GM19193 (cell line): ENCODE data around the gene JAK3.

Source experiments
- POLR2A ChIP-seq: IDR thresholded peaks from 4 replicates; pipeline ENCODE4 v1.6.1; 2011; ENCODE audit not compliant: insufficient read depth, insufficient read length; ENCODE audit errors: extremely low read depth

The JAK3 gene

GRCh38 chr19:17855280-17856152, 7.7 kb upstream of the JAK3 start:
- TF ChIP-seq POLR2A: no peak

DNA sequence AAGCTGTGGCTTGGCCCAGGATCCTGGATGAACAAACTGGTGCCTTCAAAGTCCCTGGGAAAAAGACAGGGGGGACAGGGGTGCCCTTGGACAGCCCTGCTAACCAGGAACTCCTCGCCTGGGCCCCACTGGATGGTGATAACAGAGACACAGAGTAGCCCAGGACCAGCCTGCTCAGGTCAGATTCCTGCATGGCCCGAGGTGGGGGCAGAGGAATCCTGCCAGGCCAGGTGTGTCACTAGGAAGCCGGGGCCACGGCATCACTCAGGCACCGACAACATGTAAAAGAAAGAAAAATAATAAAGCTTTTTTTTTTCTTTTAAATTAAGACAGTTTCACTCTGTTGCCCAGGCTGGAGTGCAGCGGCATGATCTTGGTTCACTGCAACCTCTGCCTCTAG, 6.3 kb upstream of the JAK3 start:
- TF ChIP-seq POLR2A: no peak

DNA sequence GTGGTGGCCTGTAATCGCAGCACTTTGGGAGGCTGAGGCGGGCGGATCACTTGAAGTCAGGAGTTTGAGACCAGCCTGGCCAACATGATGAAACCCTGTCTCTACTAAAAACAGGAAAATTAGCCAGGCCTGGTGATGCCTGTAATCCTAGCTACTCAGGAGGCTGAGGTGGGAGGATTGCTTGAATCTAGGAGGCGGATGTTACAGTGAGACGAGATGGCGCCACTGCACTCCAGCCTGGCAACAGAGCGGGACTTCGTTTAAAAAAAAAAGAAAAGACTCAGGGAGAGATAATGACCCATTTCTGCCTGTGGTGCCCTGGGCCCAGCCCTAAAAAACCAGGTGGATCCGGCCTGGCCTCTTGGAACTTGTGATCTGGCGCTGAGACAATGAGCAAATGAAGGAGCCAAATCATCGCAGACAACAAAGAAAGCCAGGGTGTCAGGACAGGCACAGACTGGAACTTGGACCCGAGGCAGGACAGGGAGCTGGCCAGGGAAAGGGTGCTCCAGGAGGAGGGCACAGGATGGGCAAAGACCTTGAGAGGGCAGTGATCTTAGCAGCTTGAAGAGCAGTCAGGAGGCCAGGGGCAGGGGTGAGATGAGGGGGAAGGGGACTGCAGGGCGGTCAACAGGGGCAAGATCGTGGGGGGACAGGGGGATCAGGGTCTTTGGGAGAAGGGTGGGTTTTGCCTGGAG, 962 bp upstream of the JAK3 start:
- no peak for TF ChIP-seq POLR2A

- no peak for TF ChIP-seq POLR2A
Measured at GRCh38 chr19:17846146-17846545, 1.6 kb downstream of the JAK3 start.

- no peak for TF ChIP-seq POLR2A
Measured at GRCh38 chr19:17843908-17844490, 3.8 kb downstream of the JAK3 start.

- TF ChIP-seq POLR2A: no peak
Measured at GRCh38 chr19:17843292-17843827, 4.4 kb downstream of the JAK3 start.

GRCh38 chr19:17842663-17843291, 5.0 kb downstream of the JAK3 start:
- no peak for TF ChIP-seq POLR2A

DNA sequence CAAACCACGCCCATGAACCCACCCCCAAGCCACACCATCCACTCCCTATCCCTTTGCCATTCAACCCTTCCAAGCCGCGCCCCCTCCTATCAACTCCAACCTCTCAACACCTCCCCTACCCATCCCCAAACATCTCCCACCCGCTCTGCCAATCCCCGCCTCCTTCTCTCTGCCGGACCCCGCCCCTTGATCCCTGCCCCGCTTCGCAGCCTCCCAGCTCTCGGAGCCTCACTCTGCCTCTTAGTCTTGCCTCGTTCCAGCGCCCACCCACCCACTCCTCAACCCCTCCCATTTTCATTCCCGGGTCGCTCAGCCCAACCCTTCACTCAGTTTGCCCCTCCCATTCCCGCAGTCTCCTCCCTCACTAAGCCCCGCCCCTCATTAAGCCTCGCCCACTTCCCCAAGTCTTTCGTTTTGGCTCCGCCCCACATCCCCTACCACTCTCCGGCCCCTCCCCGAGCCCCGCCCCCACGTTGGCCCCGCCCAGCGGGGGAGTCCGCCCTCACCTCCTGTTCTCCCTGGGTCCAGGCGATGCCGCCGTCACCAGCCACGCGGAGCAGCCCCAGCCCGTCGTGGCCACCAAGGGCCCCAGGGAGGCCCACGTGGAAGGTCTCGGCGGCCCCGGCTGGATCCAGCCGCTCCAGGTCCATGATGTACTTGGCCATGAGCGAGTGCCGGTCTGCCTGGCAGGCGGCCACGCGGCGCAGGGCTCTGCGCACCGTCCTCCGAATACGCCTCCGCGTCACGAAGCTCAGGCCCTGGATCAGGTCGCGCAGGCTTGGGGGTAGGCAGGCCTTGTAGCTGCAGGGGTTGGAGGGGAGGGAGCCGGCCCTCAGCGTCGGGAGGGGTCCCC, 5.7 kb downstream of the JAK3 start:
- no peak for TF ChIP-seq POLR2A

GRCh38 chr19:17841371-17841809, 6.4 kb downstream of the JAK3 start:
- TF ChIP-seq POLR2A: no peak

GRCh38 chr19:17840019-17840418, 7.8 kb downstream of the JAK3 start:
- TF ChIP-seq POLR2A: no peak

GRCh38 chr19:17837972-17838371, 9.8 kb downstream of the JAK3 start:
- no peak for TF ChIP-seq POLR2A

DNA sequence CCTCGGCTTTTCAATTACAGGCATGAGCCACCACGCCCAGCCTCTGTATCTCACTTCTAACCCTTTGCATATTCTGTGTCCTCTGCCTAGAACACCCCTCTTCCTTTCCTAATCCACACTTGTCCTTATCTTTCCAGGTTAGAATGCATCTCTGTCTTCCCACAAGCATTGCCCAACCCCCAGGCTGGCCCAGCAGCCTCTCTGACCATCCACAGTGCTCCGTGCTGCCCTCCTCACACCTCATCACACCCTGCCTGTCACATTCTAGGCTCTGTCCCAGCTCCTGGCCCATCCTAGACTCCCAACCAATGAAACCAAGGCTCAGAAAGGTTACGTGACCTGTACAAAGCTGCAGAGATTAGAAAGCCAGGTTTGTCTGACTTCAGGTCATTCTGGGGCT, 11.3 kb downstream of the JAK3 start:
- TF ChIP-seq POLR2A: no peak

DNA sequence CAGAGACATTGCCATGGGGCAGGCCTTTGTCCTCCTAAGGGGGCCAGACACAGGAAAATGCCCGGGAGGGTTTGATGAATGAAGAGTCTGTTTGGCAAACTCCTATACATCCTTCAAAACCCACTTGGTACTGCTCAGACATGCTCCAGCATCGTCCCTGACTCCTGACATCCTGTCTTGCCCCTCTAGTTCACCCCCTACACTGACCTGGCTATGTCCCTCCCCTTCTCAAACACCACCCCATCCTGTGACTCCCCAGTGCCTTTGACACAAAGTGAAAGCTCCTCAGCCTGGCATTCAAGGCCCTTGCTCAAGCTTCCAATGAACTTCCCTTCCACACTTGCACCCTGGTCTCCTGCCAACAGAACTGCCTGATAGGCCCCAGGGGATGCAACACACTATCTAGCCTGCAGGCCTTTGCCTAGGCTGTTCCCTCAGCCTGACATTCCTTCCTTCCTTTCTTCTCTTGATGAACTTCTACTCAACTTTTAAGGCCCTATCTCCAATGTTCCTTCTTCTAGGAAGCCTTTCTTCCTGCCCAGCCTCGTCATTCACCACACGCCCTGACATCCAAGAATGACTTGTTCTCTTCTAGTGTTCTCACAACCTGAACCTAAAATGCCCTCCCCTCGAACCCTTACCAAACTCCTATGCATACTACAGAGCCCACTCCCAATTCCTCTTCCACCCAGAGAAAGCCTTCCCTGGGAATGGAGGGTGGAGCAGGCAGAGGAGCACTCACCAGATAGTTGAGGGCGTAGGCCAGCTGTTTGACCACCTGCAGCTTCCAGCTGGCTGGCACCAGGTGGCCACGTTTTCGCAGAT, 12.4 kb downstream of the JAK3 start:
- no peak for TF ChIP-seq POLR2A
